ENCODE measurements around the gene SRSF2. TPM values are rescaled to one million over a fixed set of nuclear protein-coding genes. Genes with fewer than 3 reads are reported as not detected.
"Not testable (repeated sequence)": the region's sequence is repeated elsewhere in the genome, so short reads cannot be mapped to it uniquely, and the experiment has no call there.

Gene SRSF2
- total RNA-seq, 2 donors from 2014 or later = 217 to 316 TPM

DNA sequence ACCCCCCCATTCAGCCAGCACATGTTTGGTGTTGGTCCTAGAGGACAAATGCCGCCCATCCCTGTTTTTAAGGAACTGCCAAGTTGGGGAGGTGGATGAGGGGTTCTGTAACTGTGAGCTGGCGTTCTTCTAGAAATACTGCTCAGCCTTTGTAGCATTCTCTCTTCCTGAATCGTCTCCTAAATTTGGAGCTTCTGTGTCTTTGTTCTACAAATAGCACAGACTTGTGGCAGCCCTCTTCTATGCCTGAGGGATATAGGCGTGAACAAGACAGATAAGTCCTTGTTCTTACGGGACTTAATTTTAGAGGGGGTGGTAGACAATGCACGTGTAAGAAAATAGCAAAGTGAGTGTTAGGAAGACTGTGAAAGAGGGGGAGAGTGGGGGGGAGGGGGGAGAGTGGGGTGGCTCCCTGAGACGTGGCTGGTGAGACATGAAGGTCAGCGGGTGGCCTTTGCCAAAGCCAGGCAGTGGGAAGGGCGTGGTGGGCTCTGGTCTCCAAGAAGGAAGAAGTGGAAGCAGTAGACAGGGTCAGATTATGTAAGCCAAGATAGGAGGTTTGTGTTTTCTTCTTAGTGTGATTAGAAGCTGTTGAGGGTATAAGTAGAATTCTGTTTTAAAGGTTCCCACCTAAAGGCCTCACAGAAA, 10.7 kb upstream of the SRSF2 start:
- no peak for TF ChIP-seq POLR2A (IDR thresholded peaks at IDR 0.05)
- TF ChIP-seq, protein P1, sequence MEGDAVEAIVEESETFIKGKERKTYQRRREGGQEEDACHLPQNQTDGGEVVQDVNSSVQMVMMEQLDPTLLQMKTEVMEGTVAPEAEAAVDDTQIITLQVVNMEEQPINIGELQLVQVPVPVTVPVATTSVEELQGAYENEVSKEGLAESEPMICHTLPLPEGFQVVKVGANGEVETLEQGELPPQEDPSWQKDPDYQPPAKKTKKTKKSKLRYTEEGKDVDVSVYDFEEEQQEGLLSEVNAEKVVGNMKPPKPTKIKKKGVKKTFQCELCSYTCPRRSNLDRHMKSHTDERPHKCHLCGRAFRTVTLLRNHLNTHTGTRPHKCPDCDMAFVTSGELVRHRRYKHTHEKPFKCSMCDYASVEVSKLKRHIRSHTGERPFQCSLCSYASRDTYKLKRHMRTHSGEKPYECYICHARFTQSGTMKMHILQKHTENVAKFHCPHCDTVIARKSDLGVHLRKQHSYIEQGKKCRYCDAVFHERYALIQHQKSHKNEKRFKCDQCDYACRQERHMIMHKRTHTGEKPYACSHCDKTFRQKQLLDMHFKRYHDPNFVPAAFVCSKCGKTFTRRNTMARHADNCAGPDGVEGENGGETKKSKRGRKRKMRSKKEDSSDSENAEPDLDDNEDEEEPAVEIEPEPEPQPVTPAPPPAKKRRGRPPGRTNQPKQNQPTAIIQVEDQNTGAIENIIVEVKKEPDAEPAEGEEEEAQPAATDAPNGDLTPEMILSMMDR (IDR thresholded peaks at IDR 0.05) = no peak
- TF ChIP-seq POLR2AphosphoS5 (IDR thresholded peaks at IDR 0.05) = no peak
- DNase-seq (ENCODE audit: low spot score) = no peak
- intact Hi-C loops (cut with DNase I) = no loop called here
- Histone ChIP-seq H3K27ac (no peak overlapping the region), H3K27me3 (replicated peaks; ENCODE audit: insufficient read depth) (no peaks in the 10 kb centered on the region), H3K4me1 (replicated peaks) (no peaks in the 10 kb centered on the region), H3K9me3 (no peaks in the 10 kb centered on the region), H3K4me3 (no peak overlapping the region), H3K36me3 (no peaks in the 10 kb centered on the region)
- WGBS = 79% methylated on average over 9 of the region's 9 CpGs

DNA sequence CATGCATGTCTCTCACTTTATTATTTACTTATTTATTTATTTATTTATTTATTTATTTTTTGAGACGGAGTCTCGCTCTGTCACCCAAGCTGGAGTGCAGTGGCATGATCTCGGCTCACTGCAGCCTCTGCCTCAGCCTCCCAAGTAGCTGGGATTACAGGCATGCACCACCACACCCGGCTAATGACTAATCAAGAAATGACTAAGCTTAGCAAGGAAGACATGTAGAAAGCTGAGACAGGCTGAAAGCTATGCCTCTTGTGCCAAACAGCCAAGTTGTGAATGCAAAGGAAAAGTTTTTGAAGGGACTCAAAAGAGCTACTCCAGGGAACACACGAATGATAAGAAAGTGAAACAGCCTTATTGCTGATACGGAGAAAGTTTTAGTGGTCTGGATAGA, 8.7 kb upstream of the SRSF2 start:
- H3K27ac ChIP-seq; H3K9me3 ChIP-seq; H3K36me3 ChIP-seq; H3K4me1 ChIP-seq (replicated peaks); intact Hi-C loops (cut with DNase I); H3K4me3 ChIP-seq; DNase-seq (ENCODE audit: low spot score); H3K27me3 ChIP-seq (replicated peaks; ENCODE audit: insufficient read depth): not testable (repeated sequence)
- WGBS = 96% methylated on average over 6 of the region's 6 CpGs

DNA sequence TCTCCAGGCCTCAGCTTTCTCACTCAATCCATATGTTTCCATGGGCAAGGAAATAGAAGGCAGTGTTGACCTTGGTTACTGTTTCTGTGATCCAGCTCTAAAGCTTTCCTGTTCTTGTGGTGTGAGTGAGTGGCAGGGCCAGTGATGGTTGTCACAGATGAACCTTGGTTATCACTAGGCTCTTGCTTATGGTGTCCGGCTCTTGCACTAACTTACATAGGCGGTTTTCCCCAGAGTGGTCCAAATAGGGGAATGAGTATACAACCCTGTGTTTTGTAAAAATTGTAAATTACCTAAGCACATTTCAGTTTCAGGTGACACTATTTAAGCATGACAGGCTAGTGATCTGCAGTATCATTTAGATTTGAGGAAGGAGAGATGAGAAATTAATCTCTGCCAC, 7.6 kb upstream of the SRSF2 start:
- 100% methylated on average over 2 of the region's 2 CpGs for WGBS
- no peak for DNase-seq (ENCODE audit: low spot score)
- Histone ChIP-seq H3K36me3 (no peaks in the 10 kb centered on the region), H3K4me1 (replicated peaks) (no peaks in the 10 kb centered on the region), H3K9me3 (no peaks in the 10 kb centered on the region), H3K4me3 (no peak overlapping the region), H3K27me3 (replicated peaks; ENCODE audit: insufficient read depth) (no peaks in the 10 kb centered on the region), H3K27ac (no peak overlapping the region)
- intact Hi-C loops (cut with DNase I) = no loop called here
- TF ChIP-seq, protein P1 (IDR thresholded peaks at IDR 0.05) = no peak
- TF ChIP-seq POLR2AphosphoS5 (IDR thresholded peaks at IDR 0.05) (no peak), POLR2A (IDR thresholded peaks at IDR 0.05) (no peak)

DNA sequence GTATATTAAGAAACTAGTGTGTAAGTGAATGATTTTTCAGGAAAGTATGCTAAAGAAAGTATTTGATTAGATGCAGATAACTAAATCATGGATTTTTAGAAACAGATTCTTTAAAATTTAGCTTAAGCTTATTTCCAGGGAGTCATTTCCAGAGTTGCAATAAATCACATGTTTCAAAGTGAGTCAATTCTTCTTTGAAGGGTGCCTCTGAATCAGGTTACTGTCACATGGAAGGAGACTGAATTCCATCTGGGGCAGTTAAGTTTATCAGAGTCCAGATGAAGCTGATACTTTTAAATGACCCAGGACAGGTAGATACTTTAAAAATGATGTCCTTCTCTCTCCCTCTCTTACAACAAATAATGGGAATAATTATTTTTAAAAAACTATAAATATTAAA, 5.8 kb upstream of the SRSF2 start:
- TF ChIP-seq POLR2AphosphoS5 (IDR thresholded peaks at IDR 0.05) = no peak
- TF ChIP-seq, protein P1 (IDR thresholded peaks at IDR 0.05) = no peak
- TF ChIP-seq POLR2A (IDR thresholded peaks at IDR 0.05) = no peak
- no peaks in the 10 kb centered on the region for H3K36me3 ChIP-seq
- no peak overlapping the region for H3K27ac ChIP-seq
- H3K4me1 ChIP-seq (replicated peaks) = peaks cover 4% of the 10 kb centered on the region
- no peaks in the 10 kb centered on the region for H3K9me3 ChIP-seq
- no peak overlapping the region for H3K4me3 ChIP-seq
- no peaks in the 10 kb centered on the region for H3K27me3 ChIP-seq (replicated peaks; ENCODE audit: insufficient read depth)
- DNase-seq (ENCODE audit: low spot score) = no peak
- intact Hi-C loops (cut with DNase I) = no loop called here

DNA sequence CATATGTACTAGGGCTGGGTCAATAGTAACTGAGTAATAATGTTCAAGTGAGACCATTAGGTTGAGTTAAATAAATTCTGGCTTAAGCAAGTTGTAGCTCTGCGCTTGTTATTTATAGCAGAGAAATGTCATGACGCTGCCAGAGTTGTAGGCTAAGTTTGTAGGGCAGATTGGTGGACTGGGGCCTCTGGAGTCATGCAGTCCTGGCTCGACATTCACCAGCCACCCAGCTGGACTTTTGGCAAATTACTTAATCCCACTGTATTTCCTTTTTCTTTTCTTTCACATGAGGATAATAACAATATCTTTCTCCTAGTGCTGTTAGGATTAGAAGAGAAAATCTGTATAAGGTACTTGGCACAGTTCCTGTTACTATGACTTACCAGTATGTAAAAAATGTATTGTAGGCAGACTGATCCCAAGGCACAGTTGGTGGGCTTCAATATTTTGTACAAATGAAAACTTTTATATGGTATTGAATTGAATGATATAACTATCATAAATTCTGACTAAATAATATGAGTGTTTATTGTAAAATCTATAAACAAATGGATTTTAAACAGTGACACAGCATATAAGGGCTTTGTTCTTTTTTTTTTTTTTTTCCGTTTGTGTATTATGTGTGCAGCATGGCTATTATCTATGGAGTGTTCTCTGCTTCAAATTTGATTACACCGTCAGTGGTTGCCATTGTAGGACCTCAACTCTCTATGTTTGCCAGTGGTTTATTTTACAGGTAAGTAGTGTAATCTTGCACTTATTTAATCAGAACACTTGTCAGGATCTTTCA, 3.4 kb upstream of the SRSF2 start:
- 56% methylated on average over 5 of the region's 5 CpGs for WGBS
- intact Hi-C loops (cut with DNase I) = no loop called here
- H3K36me3 ChIP-seq = no peaks in the 10 kb centered on the region

DNA sequence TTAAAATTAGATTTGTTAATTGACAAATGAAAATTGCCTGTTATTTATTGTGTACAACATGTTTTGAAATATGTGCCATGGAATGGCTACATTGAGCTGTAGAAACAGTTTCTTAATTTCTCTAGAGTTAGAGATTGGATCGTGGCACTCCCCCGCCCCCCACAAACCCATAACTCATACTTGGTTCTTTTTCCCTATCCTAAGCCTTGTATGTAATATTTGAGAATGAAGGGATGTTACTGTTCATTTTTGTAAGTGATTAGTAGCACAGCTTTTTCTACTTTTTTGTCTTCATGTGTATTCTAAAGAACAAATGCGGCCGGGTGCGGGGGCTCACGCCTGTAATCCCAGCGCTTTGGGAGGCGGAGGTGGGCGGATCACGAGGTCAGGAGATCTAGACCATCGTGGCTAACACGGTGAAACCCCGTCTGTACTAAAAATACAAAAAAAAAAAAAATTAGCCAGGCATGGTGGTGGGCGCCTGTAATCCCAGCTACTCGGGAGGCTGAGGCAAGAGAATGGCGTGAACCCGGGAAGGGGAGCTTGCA, 2.5 kb upstream of the SRSF2 start:
- H3K36me3 ChIP-seq; H3K27ac ChIP-seq; intact Hi-C loops (cut with DNase I); H3K4me3 ChIP-seq; DNase-seq (ENCODE audit: low spot score); H3K9me3 ChIP-seq; H3K27me3 ChIP-seq (replicated peaks; ENCODE audit: insufficient read depth); H3K4me1 ChIP-seq (replicated peaks): not testable (repeated sequence)
- 93% methylated on average over 17 of the region's 17 CpGs for WGBS

More for the DNA sequence above, 3.4 kb upstream of the SRSF2 start:
- TF ChIP-seq, protein P1 (IDR thresholded peaks at IDR 0.05) = no peak
- TF ChIP-seq POLR2A (IDR thresholded peaks at IDR 0.05) (no peak), POLR2AphosphoS5 (IDR thresholded peaks at IDR 0.05) (no peak)
- H3K27ac ChIP-seq = no peak overlapping the region
- no peak overlapping the region for H3K4me3 ChIP-seq
- peaks cover 4% of the 10 kb centered on the region for H3K4me1 ChIP-seq (replicated peaks)
- DNase-seq (ENCODE audit: low spot score) = no peak
- H3K9me3 ChIP-seq = no peaks in the 10 kb centered on the region
- H3K27me3 ChIP-seq (replicated peaks; ENCODE audit: insufficient read depth) = no peaks in the 10 kb centered on the region
